Neural cell (in vitro differentiated cells): ENCODE results near the gene TMPRSS11A. TPM values are rescaled to one million over a fixed set of nuclear protein-coding genes. Genes with fewer than 3 reads are reported as not detected.

Experiments used
- H2AFZ ChIP-seq: fragments of 200-600, 300-800 bp; sonication (generic), shearing (Covaris generic); 2 replicates; pipeline ENCODE4 v1.6.0; 2014; ENCODE audit warnings: low read depth, mild to moderate bottlenecking, antibody characterized with exemption, low read length, moderate library complexity
- H3F3A ChIP-seq: fragments of 200-600 bp; shearing (Covaris generic); 2 replicates; pipeline ENCODE4 v1.6.1; 2016; ENCODE audit warnings: mild to moderate bottlenecking, moderate library complexity, mixed read lengths, antibody characterized with exemption, low read length; ENCODE audit not compliant: insufficient read depth, poor library complexity, severe bottlenecking
- H3K27ac ChIP-seq: fragments of 200-600, 300-800 bp; sonication (generic), shearing (Covaris generic); 2 replicates; pipeline ENCODE4 v1.5.1; 2014; ENCODE audit warnings: mild to moderate bottlenecking, low read length, moderate library complexity
- H3K27me3 ChIP-seq: fragments of 300-800, 200-600 bp; sonication (generic), shearing (Covaris generic); 2 replicates; pipeline ENCODE4 v1.6.0; 2014; ENCODE audit warnings: mild to moderate bottlenecking, low read depth, low read length, moderate library complexity; ENCODE audit not compliant: insufficient read depth
- H3K36me3 ChIP-seq: fragments of 300-800, 200-600 bp; sonication (generic), shearing (Covaris generic); 2 replicates; pipeline ENCODE4 v1.5.1; 2014; ENCODE audit warnings: mild to moderate bottlenecking, antibody characterized with exemption, low read length, moderate library complexity; ENCODE audit not compliant: insufficient read depth
- H3K4me2 ChIP-seq: fragments of 300-800, 200-600 bp; sonication (generic), shearing (Covaris generic); 2 replicates; pipeline ENCODE4 v1.6.0; 2014; ENCODE audit warnings: mild to moderate bottlenecking, low read length
- H3K4me3 ChIP-seq: fragments of 300-800, 200-600 bp; sonication (generic), shearing (Covaris generic); 2 replicates; pipeline ENCODE4 v1.5.1; 2014; ENCODE audit warnings: mild to moderate bottlenecking, low read length, moderate library complexity
- H3K79me2 ChIP-seq: fragments of 200-600 bp; shearing (Covaris generic); replicated peaks from 2 replicates; pipeline ENCODE4 v1.6.0; 2014; ENCODE audit warnings: mild to moderate bottlenecking, low read length, moderate library complexity; ENCODE audit not compliant: insufficient read depth
- H3K9ac ChIP-seq: fragments of 300-800, 200-600 bp; sonication (generic), shearing (Covaris generic); 2 replicates; pipeline ENCODE4 v1.6.1; 2016; ENCODE audit warnings: mild to moderate bottlenecking, low read length, mixed read lengths
- H3K9me2 ChIP-seq: fragments of 200-600 bp; shearing (Covaris generic); 2 replicates; pipeline ENCODE4 v1.6.1; 2016; ENCODE audit warnings: mild to moderate bottlenecking, low read length, mixed read lengths; ENCODE audit not compliant: insufficient read depth
- H3K9me3 ChIP-seq: fragments of 200-600, 300-800 bp; sonication (generic), shearing (Covaris generic); 2 replicates; pipeline ENCODE4 v1.6.1; 2016; ENCODE audit warnings: mild to moderate bottlenecking, mixed run types, low read length, moderate library complexity, mixed read lengths
- H4K20me1 ChIP-seq: fragments of 200-600 bp; shearing (Covaris generic); 2 replicates; pipeline ENCODE4 v1.6.1; 2016; ENCODE audit warnings: mild to moderate bottlenecking, mixed run types; ENCODE audit not compliant: insufficient read depth
- CTCF ChIP-seq: fragments of 450-650 bp; IDR thresholded peaks from 2 replicates; pipeline ENCODE4 v1.5.1; 2014; ENCODE audit warnings: antibody characterized with exemption, mild to moderate bottlenecking, moderate library complexity; ENCODE audit not compliant: poor library complexity, severe bottlenecking
- EP300 ChIP-seq: fragments of 450-650 bp; conservative IDR thresholded peaks from 2 replicates; pipeline ENCODE4 v1.6.1; 2014; ENCODE audit warnings: antibody characterized with exemption, mild to moderate bottlenecking, moderate library complexity; ENCODE audit not compliant: poor library complexity, severe bottlenecking
- EZH2 ChIP-seq: fragments of 200-600, 300-800 bp; shearing (Covaris generic), sonication (generic); IDR thresholded peaks from 2 replicates; pipeline ENCODE4 v1.6.1; 2014; ENCODE audit warnings: antibody characterized with exemption, low read length, borderline replicate concordance, mild to moderate bottlenecking; ENCODE audit not compliant: insufficient read depth, poor library complexity, severe bottlenecking
- MXI1 ChIP-seq: fragments of 450-650 bp; conservative IDR thresholded peaks from 2 replicates; pipeline ENCODE4 v1.6.1; 2014; ENCODE audit warnings: antibody characterized with exemption, mild to moderate bottlenecking; ENCODE audit not compliant: poor library complexity, severe bottlenecking
- POLR2AphosphoS5 ChIP-seq: IDR thresholded peaks from 2 replicates; pipeline ENCODE4 v1.6.1; 2012
- RAD21 ChIP-seq: fragments of 450-650 bp; conservative IDR thresholded peaks from 2 replicates; pipeline ENCODE4 v1.6.1; 2014; ENCODE audit warnings: antibody characterized with exemption, mild to moderate bottlenecking, moderate library complexity
- SMC3 ChIP-seq: fragments of 450-650 bp; conservative IDR thresholded peaks from 2 replicates; pipeline ENCODE4 v1.6.1; 2014; ENCODE audit warnings: antibody characterized with exemption, mild to moderate bottlenecking, moderate library complexity; ENCODE audit not compliant: poor library complexity
- TAF1 ChIP-seq: IDR thresholded peaks from 2 replicates; pipeline ENCODE4 v1.6.1; 2012; ENCODE audit warnings: low read depth
- polyA plus RNA-seq: library from polyadenylated mRNA; depleted of rRNA; stranded (reverse); fragments of >200 nt; gene quantifications from 2 replicates; pipeline ENCODE4 v1.2.3, GENCODE V29; 2014

The TMPRSS11A gene
- polyA plus RNA-seq, 1 donor from 2014 or later, result not detected

GRCh38 chr4:67880866-67881610 lies 82.3 kb downstream of the TMPRSS11A start:
- Histone ChIP-seq H2AFZ (no peak overlapping the region), H4K20me1 (no peaks in the 10 kb centered on the region), H3K9me3 (no peaks in the 10 kb centered on the region), H3K36me3 (no peaks in the 10 kb centered on the region), H3K4me3 (no peak overlapping the region), H3F3A (no peaks in the 10 kb centered on the region), H3K27ac (no peak overlapping the region), H3K9ac (no peak overlapping the region), H3K4me2 (no peak overlapping the region), H3K79me2 (no peaks in the 10 kb centered on the region), H3K27me3 (no peaks in the 10 kb centered on the region), H3K9me2 (no peaks in the 10 kb centered on the region)
- no peak for TF ChIP-seq EP300
- no peak for TF ChIP-seq TAF1
- TF ChIP-seq MXI1, result no peak
- no peak for TF ChIP-seq RAD21
- no peak for TF ChIP-seq POLR2AphosphoS5

- H3K9me3 ChIP-seq, result no peaks in the 10 kb centered on the region
- no peaks in the 10 kb centered on the region for H3K36me3 ChIP-seq
- no peaks in the 10 kb centered on the region for H3K27me3 ChIP-seq
- TF ChIP-seq CTCF, result no peak
- TF ChIP-seq TAF1, result no peak
- no peak for TF ChIP-seq EZH2
- TF ChIP-seq POLR2AphosphoS5, result no peak
- no peaks in the 10 kb centered on the region for H3K9me2 ChIP-seq
- no peak overlapping the region for H3K4me3 ChIP-seq
- no peak overlapping the region for H3K9ac ChIP-seq
- no peak overlapping the region for H3K4me2 ChIP-seq
- no peak overlapping the region for H3K27ac ChIP-seq
- no peak overlapping the region for H2AFZ ChIP-seq
- H3F3A ChIP-seq, result no peaks in the 10 kb centered on the region
- H4K20me1 ChIP-seq, result no peaks in the 10 kb centered on the region
- no peaks in the 10 kb centered on the region for H3K79me2 ChIP-seq
Measured at GRCh38 chr4:67879486-67879885, 83.8 kb downstream of the TMPRSS11A start.

GRCh38 chr4:67877086-67877485 lies 86.2 kb downstream of the TMPRSS11A start:
- no peaks in the 10 kb centered on the region for H3K9me3 ChIP-seq
- H4K20me1 ChIP-seq, result no peaks in the 10 kb centered on the region
- H3K4me2 ChIP-seq, result no peak overlapping the region
- no peaks in the 10 kb centered on the region for H3F3A ChIP-seq
- H3K27ac ChIP-seq, result no peak overlapping the region
- no peak overlapping the region for H2AFZ ChIP-seq
- no peak overlapping the region for H3K9ac ChIP-seq
- H3K36me3 ChIP-seq, result no peaks in the 10 kb centered on the region
- H3K9me2 ChIP-seq, result no peaks in the 10 kb centered on the region
- no peak for TF ChIP-seq CTCF
- TF ChIP-seq TAF1, result no peak
- no peak for TF ChIP-seq EZH2
- no peak for TF ChIP-seq POLR2AphosphoS5
- no peak for TF ChIP-seq EP300
- TF ChIP-seq RAD21, result no peak
- no peak for TF ChIP-seq SMC3
- H3K27me3 ChIP-seq, result no peaks in the 10 kb centered on the region
- no peak overlapping the region for H3K4me3 ChIP-seq
- H3K79me2 ChIP-seq, result no peaks in the 10 kb centered on the region
